GM18499 (cell line): ENCODE measurements around the gene SCUBE2.
"Not testable (repeated sequence)": the region's sequence is repeated elsewhere in the genome, so short reads cannot be mapped to it uniquely, and the experiment has no call there.

ENCODE experiments used
- ATAC-seq: cut with Tn5 transposase; IDR thresholded peaks from one replicate; pipeline ENCODE4 v1.9.1; 2021; ENCODE audit warnings: moderate number of reproducible peaks; ENCODE audit not compliant: insufficient read depth, unreplicated experiment

The SCUBE2 gene

DNA sequence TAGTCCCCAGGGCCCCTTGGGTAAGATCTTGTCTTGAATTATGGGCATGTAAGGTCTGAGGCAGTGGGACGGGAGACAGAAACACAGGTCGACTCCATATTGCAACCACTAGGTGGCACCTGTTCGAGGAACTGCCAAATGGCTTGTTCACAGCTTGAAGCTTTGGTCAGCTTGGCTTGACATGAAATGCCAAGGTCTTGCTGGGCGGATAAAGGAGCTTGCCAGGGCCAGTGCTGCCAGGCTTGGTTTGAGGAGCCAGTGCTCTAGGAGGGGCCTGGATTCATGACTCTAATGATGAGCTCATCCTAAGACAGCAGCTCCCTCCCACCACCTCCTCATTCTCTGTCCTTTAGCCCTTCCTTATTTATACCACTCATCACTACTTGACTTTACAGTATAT, 75.7 kb downstream of the SCUBE2 start:
- ATAC-seq: no peak

DNA sequence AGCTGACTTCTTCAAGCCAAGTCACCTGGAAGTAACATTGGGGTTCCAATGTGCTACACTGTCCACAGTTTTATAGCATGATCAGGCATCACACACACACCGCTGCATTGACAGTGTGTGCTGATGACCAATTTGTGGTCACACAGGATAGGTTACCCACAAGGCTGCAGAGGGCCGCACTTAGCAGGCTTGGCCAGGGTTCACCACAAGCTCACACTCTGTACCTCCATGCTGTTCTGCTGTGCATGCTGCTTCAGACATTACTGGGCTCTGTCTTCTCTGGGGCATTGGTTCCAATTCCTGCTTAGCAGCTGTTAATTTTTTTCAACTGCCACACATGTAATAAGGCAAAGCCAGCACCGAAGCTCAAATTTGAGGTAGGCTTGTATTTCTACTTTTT, 76.6 kb downstream of the SCUBE2 start:
- no peak for ATAC-seq

DNA sequence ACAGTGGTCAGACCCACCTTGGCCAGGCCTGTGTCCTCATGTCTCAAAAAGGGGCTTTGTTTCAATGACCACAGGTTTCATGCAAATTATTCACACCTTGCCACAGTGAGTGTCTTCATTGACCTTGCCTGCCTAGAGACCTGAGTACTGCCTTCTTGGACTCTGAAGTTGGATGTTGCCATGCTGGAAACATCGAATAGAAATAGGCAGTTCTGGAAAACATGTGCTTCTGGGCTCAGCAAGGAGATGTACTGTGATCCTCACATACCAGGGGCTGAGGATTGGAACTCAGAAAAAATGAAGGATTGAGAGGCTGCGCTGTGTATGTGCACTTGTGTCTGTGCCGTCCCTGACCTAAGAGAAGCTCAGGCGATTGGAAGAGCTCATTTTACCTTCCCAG, 78.0 kb downstream of the SCUBE2 start:
- no peak for ATAC-seq

DNA sequence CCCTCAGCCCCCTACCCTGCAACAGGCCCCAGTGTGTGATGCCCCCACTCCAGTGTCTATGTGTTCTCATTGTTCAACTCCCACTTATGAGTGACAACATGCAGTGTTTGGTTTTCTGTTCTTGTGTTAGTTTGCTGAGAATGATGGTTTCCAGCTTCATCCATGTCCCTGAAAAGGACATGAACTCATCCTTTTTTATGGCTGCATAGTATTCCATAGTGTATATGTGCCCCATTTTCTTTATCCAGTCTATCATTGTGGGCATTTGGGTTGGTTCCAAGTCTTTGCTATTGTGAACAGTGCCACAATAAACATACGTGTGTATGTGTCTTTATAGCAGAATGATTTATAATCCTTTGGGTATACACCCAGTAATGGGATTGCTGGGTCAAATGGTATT, 81.9 kb downstream of the SCUBE2 start:
- ATAC-seq: not testable (repeated sequence)

DNA sequence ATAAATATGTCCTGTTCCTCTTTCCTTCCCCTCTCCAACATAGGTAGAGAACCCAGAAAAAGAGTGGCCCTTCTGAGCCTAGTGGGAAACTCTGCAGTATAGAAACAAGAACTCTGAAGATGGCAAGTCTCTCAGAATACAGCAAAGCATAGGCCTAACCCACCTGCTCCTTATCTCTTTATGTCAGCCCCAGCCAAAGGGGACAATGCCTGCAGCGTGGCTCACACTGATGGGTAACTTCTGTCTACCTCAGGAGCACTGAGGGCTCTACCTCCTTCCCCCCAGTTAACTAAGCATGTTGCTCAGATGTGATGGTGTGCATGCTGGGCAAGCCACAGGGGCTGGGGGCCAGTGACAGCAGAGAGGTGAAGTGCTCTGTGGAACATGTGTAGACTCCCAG, 82.7 kb downstream of the SCUBE2 start:
- no peak for ATAC-seq

DNA sequence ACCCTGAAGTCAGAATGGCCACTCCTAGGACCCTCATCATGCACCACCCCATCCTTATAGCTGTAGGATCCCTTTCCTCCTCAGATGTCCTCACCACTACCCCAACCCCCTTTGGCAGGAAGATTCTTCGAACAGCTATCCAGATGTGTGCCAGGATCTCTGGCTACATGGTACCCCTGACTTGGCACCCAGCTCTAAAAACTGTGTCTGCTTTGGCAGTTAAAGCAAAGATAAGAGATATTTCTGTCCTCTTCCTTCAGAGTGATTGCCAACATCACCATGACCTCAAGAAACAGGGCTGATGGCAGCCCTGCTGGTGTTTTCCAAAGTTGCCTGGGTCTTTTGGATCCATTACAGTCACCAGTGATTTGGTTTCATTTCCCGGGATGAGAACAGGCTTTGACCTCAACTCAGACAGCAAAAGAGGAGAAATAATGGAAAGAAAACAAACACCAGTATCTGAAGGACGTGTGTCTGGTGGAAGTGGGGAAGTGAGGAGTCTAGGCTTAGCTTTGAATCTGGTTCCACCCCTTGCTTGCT, 83.3 kb downstream of the SCUBE2 start:
- ATAC-seq: no peak

DNA sequence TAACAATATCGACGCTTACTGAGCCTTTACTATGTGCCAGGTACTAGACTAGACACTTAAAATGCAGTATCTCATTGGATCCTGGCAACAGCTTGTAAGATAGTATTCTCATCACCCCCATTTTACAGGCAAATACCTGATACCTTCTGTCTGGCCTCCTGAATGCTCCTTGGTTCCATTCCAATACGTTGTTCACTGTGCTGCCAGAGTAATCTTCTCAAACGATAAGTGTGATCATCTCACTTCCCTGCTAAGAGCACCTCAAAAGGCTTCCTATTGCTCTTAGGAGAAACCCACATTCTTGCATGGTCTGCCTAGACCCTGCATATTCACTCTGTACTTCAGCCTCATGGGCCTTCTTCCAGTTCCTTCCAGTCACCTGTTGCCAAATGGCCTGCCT, 86.3 kb downstream of the SCUBE2 start:
- no peak for ATAC-seq

DNA sequence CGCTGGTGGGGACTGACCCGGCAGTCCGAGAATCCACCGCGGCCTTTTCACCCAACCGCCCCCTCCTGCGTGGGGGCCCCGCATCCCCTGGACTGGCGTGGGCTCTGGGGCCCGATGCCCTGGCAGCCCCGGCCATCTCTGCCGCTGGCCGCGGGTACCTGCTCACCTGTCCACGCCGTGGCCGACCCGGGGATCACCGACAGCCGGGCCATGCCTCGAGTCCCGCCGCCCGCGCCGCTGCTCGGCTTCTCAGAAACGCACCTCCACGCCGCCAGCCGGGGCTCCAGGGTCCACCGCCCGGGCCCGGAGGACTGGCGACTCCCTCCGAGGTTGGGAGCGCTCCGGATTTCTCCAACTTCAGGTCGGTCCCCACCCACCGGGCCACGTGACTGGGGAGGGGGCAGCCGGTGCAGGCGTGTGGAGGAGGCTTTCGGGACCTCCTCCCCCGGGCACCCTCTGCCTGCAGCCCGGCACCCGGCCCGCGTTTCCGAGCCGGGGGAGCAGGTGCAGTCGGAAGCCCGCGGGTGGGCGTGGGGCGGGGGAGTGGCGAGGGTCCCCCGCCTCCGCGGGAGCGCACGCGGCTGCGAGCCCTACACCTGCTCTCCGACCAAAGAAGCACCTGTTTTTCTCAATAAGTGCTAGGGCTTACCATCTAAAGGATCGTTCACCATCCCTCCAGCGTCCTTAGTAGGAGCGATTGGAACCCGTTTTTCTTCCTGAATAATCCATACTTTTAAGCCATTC, 87.0 kb downstream of the SCUBE2 start:
- no peak for ATAC-seq

DNA sequence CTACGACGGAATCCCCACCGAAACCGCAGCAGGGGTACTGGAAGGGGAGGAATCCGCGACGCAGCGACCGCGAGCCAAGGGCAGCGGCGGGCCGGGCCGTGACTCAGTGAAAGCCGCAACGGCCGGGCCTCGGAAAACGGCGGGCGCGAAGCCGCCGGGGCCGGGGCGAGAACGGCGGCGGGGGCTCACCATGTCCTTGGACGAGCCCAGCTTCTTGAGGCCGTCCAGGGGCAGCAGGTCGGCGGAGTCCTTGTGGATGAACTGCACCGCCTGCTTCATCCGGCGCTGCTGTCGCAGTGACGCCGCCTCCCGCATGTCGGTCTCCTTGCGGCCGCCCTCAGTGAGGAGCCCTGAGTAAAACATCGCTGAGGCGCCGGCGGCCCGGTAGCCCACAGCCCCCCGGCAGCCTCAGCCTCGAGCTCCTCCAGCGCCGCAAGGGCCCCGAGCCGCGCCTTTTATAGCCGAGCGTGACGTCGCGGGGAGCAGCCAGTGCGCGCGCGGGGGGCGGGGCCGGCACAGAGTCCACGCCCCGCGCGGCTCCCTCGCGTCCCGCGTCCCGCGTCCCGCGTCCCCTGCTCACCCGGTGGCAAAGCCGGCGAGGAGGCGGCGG, 87.7 kb downstream of the SCUBE2 start, which contains the start of gene NRIP3:
NRIP3 (minus strand) TSS at position 429 of the 610 bp plus-strand sequence; CDS start at position 363, 66 bp downstream.
- ATAC-seq: no peak

DNA sequence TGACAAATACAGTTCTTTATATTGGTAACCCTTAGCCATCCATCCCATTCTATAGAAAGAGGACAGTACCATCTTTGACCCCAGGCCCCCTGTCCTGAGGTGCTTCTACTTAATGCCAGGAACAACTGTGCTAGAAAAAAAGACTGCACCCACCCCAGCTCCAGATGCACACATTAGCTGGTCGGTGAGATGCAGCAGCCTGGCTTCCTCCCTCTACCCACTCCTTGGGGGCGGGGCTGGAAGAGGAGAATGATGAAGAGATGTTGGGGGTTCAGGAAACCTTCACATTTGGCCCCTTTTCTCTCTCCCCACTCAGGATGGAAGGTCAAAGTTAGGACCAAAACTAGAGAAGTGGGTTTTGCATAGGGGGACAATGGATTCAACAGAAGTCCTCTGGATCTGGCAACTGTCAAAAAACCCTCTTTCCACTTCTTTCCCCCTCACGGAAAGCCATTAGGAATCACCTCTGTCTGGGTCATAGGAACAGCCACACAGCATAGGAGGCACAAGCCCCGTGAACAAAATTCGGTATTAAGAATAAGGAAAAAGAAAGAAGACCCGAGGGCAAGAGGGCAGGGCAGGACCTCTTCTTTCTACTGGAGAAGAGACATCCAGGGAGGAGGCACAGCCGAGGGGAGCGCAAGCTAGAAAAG, 88.4 kb downstream of the SCUBE2 start:
- ATAC-seq: no peak

DNA sequence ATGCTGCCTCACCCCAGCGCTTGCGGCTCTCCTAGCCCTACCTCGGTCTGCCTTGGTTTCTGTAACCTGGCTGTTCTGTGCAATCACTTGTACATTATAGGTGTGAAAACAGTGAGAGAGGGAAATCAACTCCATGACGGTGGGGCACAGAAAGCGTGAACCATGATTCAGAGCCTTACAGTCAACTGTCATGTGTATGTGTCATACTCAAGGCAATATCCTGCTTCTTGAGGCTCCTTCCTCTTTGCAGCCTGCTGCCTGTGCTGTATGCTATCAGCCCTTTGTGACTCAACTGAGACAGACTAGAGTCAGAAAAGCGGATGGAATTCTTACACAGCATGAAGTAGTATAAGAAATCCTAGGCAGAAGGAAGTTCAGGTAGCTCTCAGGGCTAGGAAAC, 89.7 kb downstream of the SCUBE2 start:
- ATAC-seq: no peak

DNA sequence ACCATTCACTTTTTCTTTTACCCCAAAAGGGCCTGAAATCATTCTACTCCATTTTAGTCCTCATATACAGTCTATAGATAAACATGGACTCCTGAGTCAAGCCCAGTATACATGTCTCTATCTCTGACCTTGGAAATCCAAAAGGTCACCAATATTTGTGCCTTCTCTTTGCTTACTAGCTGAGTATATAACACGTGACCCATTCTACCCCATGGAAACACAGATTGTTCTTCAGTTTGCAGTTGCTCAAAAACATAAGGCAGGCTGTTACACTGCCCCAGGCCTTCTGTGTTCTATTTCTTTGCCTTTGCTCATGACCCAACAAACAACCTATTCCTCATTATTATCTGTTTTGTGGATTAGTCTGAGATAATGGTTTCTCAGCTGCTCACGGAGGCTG, 93.4 kb downstream of the SCUBE2 start:
- no peak for ATAC-seq

DNA sequence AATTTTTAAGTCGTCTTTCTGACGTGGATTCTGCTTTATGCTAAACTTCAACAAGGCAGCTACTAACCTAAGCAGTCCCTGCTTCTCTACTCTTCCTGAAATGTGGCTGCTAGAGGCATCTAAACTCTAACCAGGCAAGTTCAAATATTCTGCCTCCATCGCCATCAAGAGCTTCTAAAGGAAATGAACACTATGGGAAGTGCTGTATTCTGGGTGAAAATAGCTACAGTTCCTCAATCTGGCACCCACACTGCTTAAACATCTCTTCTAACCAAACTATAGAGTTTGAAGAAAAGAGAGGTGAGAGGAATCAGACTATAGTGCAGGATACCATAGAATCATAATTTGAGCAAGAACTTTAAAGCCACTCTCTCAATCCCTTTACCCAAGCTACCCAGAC, 93.9 kb downstream of the SCUBE2 start:
- ATAC-seq: no peak

DNA sequence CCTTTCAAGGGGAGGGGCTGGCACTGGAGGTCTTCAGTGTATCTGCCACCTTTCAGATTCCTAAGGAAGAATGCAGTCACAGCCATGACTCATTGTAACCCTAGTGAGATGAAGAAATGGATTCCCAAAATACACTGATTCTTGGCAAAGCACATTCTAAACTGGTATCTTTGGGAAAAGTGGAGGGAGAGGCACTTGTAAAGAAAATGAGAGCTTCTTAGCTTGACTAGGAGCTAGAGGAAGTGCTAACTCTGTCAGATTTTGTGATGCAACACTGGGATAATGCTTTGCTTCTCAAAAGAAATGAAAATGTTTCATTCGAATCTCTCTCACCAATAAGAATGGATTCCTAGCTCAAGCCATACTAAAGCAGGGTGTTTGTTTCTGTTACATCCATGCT, 101.9 kb downstream of the SCUBE2 start:
- no peak for ATAC-seq

DNA sequence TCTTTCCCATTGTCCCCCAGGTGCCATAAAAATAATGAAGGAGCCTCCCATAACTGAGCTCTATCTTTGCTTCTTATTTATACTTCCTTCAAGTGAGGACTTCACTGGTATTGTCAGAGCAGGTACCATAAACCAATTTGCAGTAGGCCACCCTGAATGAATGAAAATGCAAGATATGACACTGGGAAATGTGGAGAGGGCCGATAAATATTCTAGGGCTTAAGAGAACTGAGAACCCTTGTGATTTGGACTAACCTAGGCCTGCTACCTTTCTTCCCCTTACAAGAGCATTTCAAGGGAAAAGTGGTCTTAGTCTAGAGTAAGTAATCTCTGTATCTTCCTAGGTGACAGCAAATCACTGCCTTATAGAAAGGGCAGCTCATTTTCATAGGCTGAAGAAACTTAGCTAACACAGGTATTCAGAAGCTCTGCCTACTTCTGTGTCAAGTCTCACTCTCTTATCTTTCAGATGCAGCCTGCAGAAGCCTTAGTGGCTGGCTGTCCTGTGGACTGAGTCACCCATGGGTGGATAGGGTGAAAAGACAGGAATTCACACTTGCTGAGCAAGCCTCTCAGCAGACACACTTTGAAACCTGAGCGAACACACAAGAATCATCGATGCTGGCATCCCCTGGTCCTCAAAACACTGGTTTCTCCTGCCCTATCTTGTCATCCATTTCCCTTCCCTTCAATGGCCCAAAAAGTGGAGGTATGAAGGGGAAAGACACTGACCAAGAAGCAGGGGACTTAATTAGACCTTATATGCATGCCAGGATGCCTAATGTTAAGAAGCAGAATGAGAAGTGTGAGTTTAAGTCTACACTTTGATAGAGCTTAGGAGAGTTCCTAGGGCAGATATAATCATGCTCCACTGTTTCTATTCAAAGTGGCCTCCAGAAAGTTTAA, 102.8 kb downstream of the SCUBE2 start:
- ATAC-seq: no peak

DNA sequence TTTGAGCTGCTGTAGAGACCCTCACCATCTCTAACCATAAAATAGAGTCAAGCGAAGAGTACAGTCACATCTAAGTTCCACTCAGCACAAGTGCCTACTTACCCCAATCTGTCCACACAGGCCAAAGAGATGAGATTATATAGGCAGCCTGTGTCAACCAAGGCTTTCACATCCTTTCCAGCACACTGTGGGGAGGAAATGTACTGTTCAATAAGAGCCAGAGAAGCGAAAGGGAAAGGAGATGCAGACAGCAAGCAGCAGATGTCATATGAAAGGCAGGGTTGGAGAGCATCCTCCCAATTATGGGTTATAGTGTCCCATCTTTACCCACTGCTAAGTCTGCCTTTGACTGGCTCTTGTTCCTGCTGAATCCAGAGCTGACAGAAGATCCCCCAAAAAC, 104.0 kb downstream of the SCUBE2 start:
- no peak for ATAC-seq

DNA sequence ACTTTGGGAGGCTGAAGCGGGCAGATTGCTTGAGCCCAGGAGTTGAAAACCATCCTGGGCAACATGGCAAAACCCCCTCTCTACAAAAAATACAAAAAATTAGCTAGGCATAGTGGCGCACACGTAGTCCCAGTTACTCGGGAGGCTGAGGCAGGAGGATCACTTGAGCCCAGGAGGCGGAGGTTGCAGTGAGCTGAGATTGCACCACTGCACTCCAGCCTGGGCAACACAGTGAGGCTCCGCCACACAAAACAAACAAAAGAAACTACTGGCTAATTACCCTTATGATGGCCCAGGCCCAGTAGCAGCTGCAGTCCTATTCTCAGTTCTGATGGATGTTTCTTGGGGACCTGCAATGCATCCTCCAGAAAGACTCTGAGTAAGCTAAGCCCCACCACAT, 104.6 kb downstream of the SCUBE2 start:
- not testable (repeated sequence) for ATAC-seq

DNA sequence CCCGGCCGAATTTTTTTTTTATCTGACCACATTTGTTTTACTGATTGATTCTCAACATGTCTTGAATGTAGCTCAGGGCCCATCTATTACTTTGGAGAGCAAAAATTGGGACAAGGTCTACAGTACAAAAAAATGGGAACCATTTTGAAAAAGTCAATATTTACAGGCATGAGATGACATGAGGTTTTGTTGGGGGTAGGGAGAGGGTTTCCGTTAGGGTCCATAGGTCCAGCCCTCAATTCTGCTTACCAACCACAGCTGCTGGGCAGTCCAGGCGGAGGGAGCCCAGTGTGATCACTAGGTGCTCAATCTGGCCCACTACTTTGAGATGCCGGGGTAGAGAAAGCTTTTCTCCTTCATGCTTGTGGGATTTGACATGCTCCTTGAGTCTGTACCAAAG, 105.9 kb downstream of the SCUBE2 start:
- no peak for ATAC-seq

DNA sequence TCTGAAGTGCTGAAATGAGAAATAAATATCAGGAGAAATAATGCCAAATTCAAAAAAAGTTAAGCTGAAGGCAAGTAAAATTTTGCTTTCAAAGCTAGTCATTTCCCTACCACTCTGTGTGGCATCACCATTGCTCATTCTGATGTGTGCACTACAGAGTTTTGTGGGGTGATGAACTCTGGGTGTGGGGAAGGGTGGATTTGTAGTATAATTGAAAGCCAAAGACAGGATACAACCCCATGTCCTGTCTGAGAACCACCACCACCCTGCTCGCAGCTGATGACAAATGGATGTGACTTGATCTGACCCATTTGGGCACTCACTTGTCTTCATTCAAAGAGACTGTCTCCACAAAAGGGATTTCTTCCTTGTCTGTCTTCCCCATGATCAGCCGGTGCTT, 107.8 kb downstream of the SCUBE2 start:
- no peak for ATAC-seq

DNA sequence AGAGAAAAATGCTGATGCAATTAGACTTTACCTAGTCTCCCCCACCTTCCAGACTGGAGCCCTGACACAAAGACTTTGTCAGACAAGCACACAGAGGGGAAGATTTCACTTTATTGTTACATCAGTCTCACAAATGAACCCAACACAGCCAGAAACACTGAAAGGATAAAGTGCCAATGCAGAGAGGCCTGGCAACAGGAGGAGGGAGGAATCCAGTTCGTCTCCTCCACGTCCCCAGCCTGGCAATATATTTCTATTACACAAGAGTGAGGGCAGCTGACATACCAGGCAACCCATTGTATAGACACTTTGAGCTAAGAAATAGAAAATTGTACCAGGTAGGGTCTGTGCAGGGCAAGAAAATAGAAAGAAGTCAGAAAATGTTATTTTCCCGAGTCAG, 110.9 kb downstream of the SCUBE2 start:
- no peak for ATAC-seq
